K562 (cell line): ENCODE measurements around the gene MOK. TPM values are rescaled to one million over a fixed set of nuclear protein-coding genes. Genes with fewer than 3 reads are reported as not detected.

Experiments
- ATAC-seq: fragments of 200-7000 bp; cut with Tn5 transposase; 3 replicates; pipeline ENCODE4 v1.9.1; 2020; ENCODE audit warnings: moderate library complexity
- BruUV-seq: library from RNA; stranded (reverse); fragments of 400-500 nt; replicated peaks from 2 replicates; lab custom pipeline; 2021; lab: Mats Ljungman, UMichigan
- CTCF ChIA-PET: fragments of 300-600 bp; formaldehyde crosslinking; extraction: SDS; loops from one replicate; lab custom pipeline; 2021; ENCODE audit warnings: low intra/inter-chr PET ratio; lab: Yijun Ruan, JAX
- POLR2A ChIA-PET: fragments of 300-600, 350-650 bp; sonication (Branson Sonifier 250); formaldehyde crosslinking; extraction: SDS; loops from one replicate; lab custom pipeline; 2021; ENCODE audit warnings: antibody characterized with exemption, inconsistent platforms; lab: Yijun Ruan, JAX
- DNase-seq, 4 experiments: peaks; one replicate each; pipeline versions ENCODE4 v3.0.0 to v3.0.0-alpha.2; 2011 to 2018; ENCODE audit warnings: low spot score in 3 of 4, mixed read lengths in 3 of 4; ENCODE audit errors: extremely low read depth in 1 of 4
- FAIRE-seq: peaks from 2 replicates; lab custom pipeline; 2011; peaks lifted over from hg19 to GRCh38; lab: Jason Lieb, UNC
- H2AFZ ChIP-seq: 2 replicates; pipeline ENCODE4 v1.6.0; 2011; ENCODE audit warnings: low read depth, low read length, control low read depth, inconsistent platforms
- H3K27ac ChIP-seq: fragments of 200-600 bp; 3 replicates; pipeline ENCODE4 v1.8.0; 2011; ENCODE audit warnings: low read depth, mild to moderate bottlenecking, control low read depth, inconsistent platforms, low read length, moderate library complexity, mixed read lengths; ENCODE audit errors: extremely low read depth
- H3K27me3 ChIP-seq, 2 experiments: fragments of 300-600 bp in 1 of 2; 2 replicates in 1 of 2; 3 replicates in 1 of 2; pipeline versions ENCODE4 v1.6.0 to v1.8.0; 2011; ENCODE audit warnings: inconsistent platforms in 2 of 2, low read length in 2 of 2, mild to moderate bottlenecking in 1 of 2, mixed read lengths in 1 of 2, moderate library complexity in 1 of 2; ENCODE audit not compliant: control insufficient read depth in 2 of 2, insufficient read depth in 2 of 2
- H3K36me3 ChIP-seq: fragments of 300-600 bp; 3 replicates; pipeline ENCODE4 v1.8.0; 2011; ENCODE audit warnings: mild to moderate bottlenecking, low read length, inconsistent platforms; ENCODE audit not compliant: control insufficient read depth, insufficient read depth
- H3K4me1 ChIP-seq, 2 experiments: fragments of 200-600 bp in 1 of 2; replicated peaks in 1 of 2; 2 replicates in 1 of 2; 3 replicates in 1 of 2; pipeline versions ENCODE4 v1.5.1 to v1.8.0; 2011; ENCODE audit warnings: inconsistent platforms in 2 of 2, low read length in 2 of 2, mild to moderate bottlenecking in 1 of 2, mixed read lengths in 1 of 2, moderate library complexity in 1 of 2; ENCODE audit not compliant: control insufficient read depth in 2 of 2, insufficient read depth in 2 of 2
- H3K4me2 ChIP-seq: 2 replicates; pipeline ENCODE4 v1.6.1; 2011; ENCODE audit warnings: low read length, control low read depth, inconsistent platforms, mixed read lengths; ENCODE audit not compliant: insufficient read depth
- H3K4me3 ChIP-seq: fragments of 200-600 bp; sonication (generic), shearing (Covaris generic); 2 replicates; pipeline ENCODE4 v1.5.1; 2016; ENCODE audit warnings: control low read depth, inconsistent platforms
- H3K79me2 ChIP-seq: fragments of 200-600 bp; 3 replicates; pipeline ENCODE4 v1.8.0; 2011; ENCODE audit warnings: low read length, inconsistent platforms; ENCODE audit not compliant: control insufficient read depth, insufficient read depth
- H3K9ac ChIP-seq, 2 experiments: 2 replicates each; pipeline versions ENCODE4 v1.6.0 to v1.6.1; 2011; ENCODE audit warnings: low read depth in 2 of 2, low read length in 2 of 2, control low read depth in 1 of 2, inconsistent platforms in 1 of 2, mild to moderate bottlenecking in 1 of 2, mixed read lengths in 1 of 2; ENCODE audit not compliant: insufficient read depth in 1 of 2
- H3K9me1 ChIP-seq: one replicate; pipeline ENCODE4 v1.6.0; 2011; ENCODE audit warnings: inconsistent platforms, mild to moderate bottlenecking, low read length, moderate library complexity; ENCODE audit not compliant: control insufficient read depth, insufficient read depth
- H3K9me3 ChIP-seq: replicated peaks from 2 replicates; pipeline ENCODE4 v1.5.1; 2011; ENCODE audit warnings: low read depth, low read length, inconsistent platforms; ENCODE audit not compliant: control insufficient read depth, insufficient read depth
- H4K20me1 ChIP-seq: replicated peaks from 2 replicates; pipeline ENCODE4 v1.6.1; 2011; ENCODE audit warnings: low read length, inconsistent platforms, mixed read lengths; ENCODE audit not compliant: control insufficient read depth, insufficient read depth
- PRDM10 ChIP-seq: fragments of 450-650 bp; IDR thresholded peaks from 2 replicates; pipeline ENCODE4 v1.6.1; 2018; ENCODE audit not compliant: partially characterized antibody
- RERE ChIP-seq: sonication (generic); formaldehyde crosslinking; IDR thresholded peaks from 2 replicates; pipeline ENCODE4 v1.8.0; 2023; ENCODE audit warnings: missing genetic modification reagents, mild to moderate bottlenecking, borderline replicate concordance
- TFAM ChIP-seq: fragments of 250-450 bp; sonication (Bioruptor Pico); conservative IDR thresholded peaks from 2 replicates; pipeline ENCODE4 v1.5.0; 2021; ENCODE audit warnings: mild to moderate bottlenecking, moderate library complexity
- WGBS: fragments of 100-300 bp; shearing (Covaris generic); methylation state at CpG from one replicate; pipeline ENCODE4 v1.1.6; 2016; ENCODE audit warnings: low coverage, mixed read lengths; ENCODE audit not compliant: insufficient coverage; ENCODE audit errors: missing lambda C conversion rate; 5-methylcytosine and 5-hydroxymethylcytosine counted together
- in situ Hi-C: fragments of 300-500 bp; cut with MboI; formaldehyde crosslinking; loops from 4 replicates; pipeline ENCODE4 v1.15.0; 2018; ENCODE audit warnings: inconsistent platforms, mixed read lengths
- intact Hi-C: fragments of 100-400 bp; cut with micrococcal nuclease; formaldehyde crosslinking; loops from 2 replicates; pipeline ENCODE4 v1.14.2; 2022
- polyA plus RNA-seq, 8 experiments: library from polyadenylated mRNA; depleted of rRNA in 4 of 8; stranded (reverse) in 5 of 8; unstranded in 3 of 8; fragments of >200 nt; fragmentation: Nextera tagmentation in 2 of 8; fragmentation: Illumina TruSeq in 1 of 8; extraction: Ambion mirVana in 2 of 8; extraction: Trizol in 1 of 8; gene quantifications; 2 replicates each; pipeline versions ENCODE4 v1.2.1 to v1.2.3, GENCODE V29; 2011 to 2014; ENCODE audit warnings: inconsistent platforms in 1 of 8, missing spikeins in 1 of 8
- total RNA-seq, 7 experiments: library from RNA; depleted of rRNA in 6 of 7; stranded (reverse); fragments of >200 nt in 6 of 7; fragmentation: Illumina TruSeq in 2 of 7; extraction: Trizol in 2 of 7; gene quantifications; 2 replicates each; pipeline versions ENCODE4 v1.2.1 to v1.2.3, GENCODE V29; 2011 to 2021; ENCODE audit warnings: low replicate concordance in 1 of 7

MOK gene
- total and polyA plus RNA-seq, 9 of the 15 experiments (the other 6 are each of a cell fraction or from before 2014, with no cell fraction given) = 1.3 to 8.4 (median 5.3) TPM

- TF ChIP-seq PRDM10 = no peak
- no peak for TF ChIP-seq TFAM (CRISPR knock-in tag)
Measured at GRCh38 chr14:102238131-102238530, 66.8 kb downstream of the MOK start (continued).

- H3K9ac ChIP-seq = no peak overlapping the region
- peaks cover 4 to 12% of the 10 kb centered on the region in 2 experiments; a peak in 3 of 5 replicates for H3K4me1 ChIP-seq
- intact Hi-C loops = loop anchor here (10.0 kb wide), 1 partner anchor 199 kb away; no protein-coding TSS in a partner anchor
- DNase-seq (no peak), ATAC-seq (no peak), FAIRE-seq (no peak)
- 73% methylated on average over 10 of the region's 12 CpGs for WGBS
- CTCF ChIA-PET = interaction anchor here (0.6 to 2.4 kb wide), 2 partner anchors 78 to 287 kb away, joined by 5 to 15 read pairs; no protein-coding TSS in a partner anchor
- H3K4me2 ChIP-seq = no peak overlapping the region
- no peaks in the 10 kb centered on the region for H3K9me3 ChIP-seq
- H2AFZ ChIP-seq = no peak overlapping the region
- TF ChIP-seq RERE (CRISPR knock-in tag) = no peak
- H3K27ac ChIP-seq = no peak overlapping the region
- no peaks in the 10 kb centered on the region for H3K9me1 ChIP-seq
- no TSS peak for BruUV-seq
- no peaks in the 10 kb centered on the region for H4K20me1 ChIP-seq
- POLR2A ChIA-PET = no interaction called here
- H3K79me2 ChIP-seq = no peaks in the 10 kb centered on the region
- no peaks in the 10 kb centered on the region for H3K36me3 ChIP-seq
- H3K27me3 ChIP-seq = no peaks in the 10 kb centered on the region
- H3K4me3 ChIP-seq = no peak overlapping the region
- in situ Hi-C loops = loop anchor here (5.0 kb wide), 1 partner anchor 76 kb away; no protein-coding TSS in a partner anchor
Measured at GRCh38 chr14:102236026-102236425, 68.9 kb downstream of the MOK start.
